Measurements from ENCODE around the gene PAIP2. TPM values are rescaled to one million over a fixed set of nuclear protein-coding genes. Genes with fewer than 3 reads are reported as not detected.
"Not testable (repeated sequence)": the region's sequence is repeated elsewhere in the genome, so short reads cannot be mapped to it uniquely, and the experiment has no call there.

PAIP2 gene
- total and polyA plus RNA-seq, 2 of the 4 experiments (the other 2 are of a cell fraction) = 41.9 to 59.5 TPM

DNA sequence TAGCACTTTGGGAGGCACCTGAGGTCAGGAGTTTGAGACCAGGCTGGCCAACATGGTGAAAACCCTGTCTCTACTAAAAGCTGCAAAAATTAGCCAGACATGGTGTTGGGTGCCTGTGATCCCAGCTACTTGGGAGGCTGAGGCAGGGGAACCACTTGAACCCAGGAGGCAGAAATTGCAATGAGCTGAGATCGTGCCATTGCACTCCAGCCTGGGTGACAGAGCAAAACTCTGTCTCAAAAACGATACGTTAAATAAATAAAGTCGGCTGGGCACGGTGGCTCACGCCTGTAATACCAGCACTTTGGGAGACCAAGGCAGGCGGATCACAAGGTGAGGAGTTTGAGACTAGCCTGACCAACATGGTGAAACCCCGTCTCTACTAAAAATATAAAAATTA lies 14.2 kb downstream of the PAIP2 start:
- H3K56ac ChIP-seq (ENCODE audit: extremely low read depth, insufficient read depth, low read length); CTCF ChIA-PET; intact Hi-C loops (cut with micrococcal nuclease); dilution Hi-C loops (cut with HindIII; ENCODE audit: low sequenced_read_pairs, unreplicated experiment); H3K36me3 ChIP-seq (ENCODE audit: control insufficient read depth, insufficient read depth, low read length); H3K9me3 ChIP-seq (ENCODE audit: control insufficient read depth, insufficient read depth, low read length); H4K5ac ChIP-seq (ENCODE audit: low read depth, low read length); H3K23ac ChIP-seq (ENCODE audit: low read depth, low read length); H3K9me1 ChIP-seq (ENCODE audit: insufficient read depth, low read length); H2AFZ ChIP-seq (replicated peaks; ENCODE audit: low read length, poor library complexity); POLR2A ChIA-PET (ENCODE audit: unreplicated experiment); H4K91ac ChIP-seq (ENCODE audit: insufficient read depth, low read depth, low read length); H2AK5ac ChIP-seq (ENCODE audit: low read depth, low read length); H3K14ac ChIP-seq (replicated peaks; ENCODE audit: low read depth, low read length); ATAC-seq (ENCODE audit: low read depth); H3K4ac ChIP-seq (ENCODE audit: low read depth, low read length); H2BK15ac ChIP-seq (ENCODE audit: low read depth, low read length); H2BK120ac ChIP-seq (ENCODE audit: low read depth, low read length); H3K9ac ChIP-seq (ENCODE audit: low read depth, low read length); H3K4me3 ChIP-seq (ENCODE audit: insufficient read depth, low read depth, low read length); H2AK9ac ChIP-seq (replicated peaks; ENCODE audit: low read depth, low read length, poor library complexity); DNase-seq; H4K8ac ChIP-seq (ENCODE audit: low read depth in 2 of 2, low read length in 2 of 2); H3K4me1 ChIP-seq (ENCODE audit: control insufficient read depth, insufficient read depth, low read length); H3K4me2 ChIP-seq (ENCODE audit: low read depth, low read length); H2BK5ac ChIP-seq (ENCODE audit: low read depth, low read length, poor library complexity, severe bottlenecking); H3K27ac ChIP-seq (ENCODE audit: insufficient read depth, low read length); H3K27me3 ChIP-seq (ENCODE audit: control insufficient read depth, insufficient read depth, low read length); in situ Hi-C loops (cut with MboI; ENCODE audit: low sequenced_read_pairs); H3K18ac ChIP-seq (ENCODE audit: low read depth, low read length); H2BK20ac ChIP-seq (ENCODE audit: low read depth, low read length); BruUV-seq (replicated peaks): not testable (repeated sequence)
- Histone ChIP-seq H3K79me1 (ENCODE audit: low read depth in 1 of 2, low read length in 2 of 2) (peaks cover 0 to 72% of the 10 kb centered on the region in 2 experiments; a peak in 2 of 4 replicates), H4K20me1 (ENCODE audit: insufficient read depth, low read length) (peaks cover 90% of the 10 kb centered on the region)
- 95% methylated on average over 7 of the region's 8 CpGs; no CpG with 5 or more reads in 1 of the 2 experiments for WGBS, 2 experiments (ENCODE audit: extremely low coverage in 2 of 2, insufficient read length in 1 of 2)

Data from IMR-90 (cell line).